ENCODE measurements around the gene CRTC1.

Gene CRTC1

GRCh38 chr19:18769989-18770528 is 86.6 kb downstream of the CRTC1 start:
- no peak for DNase-seq

GRCh38 chr19:18770663-18771327 is 87.3 kb downstream of the CRTC1 start:
- no peak for DNase-seq

- DNase-seq, result no peak
These were observed 88.1 kb downstream of the CRTC1 start for GRCh38 chr19:18771328-18772242.

GRCh38 chr19:18772620-18773587 is 89.4 kb downstream of the CRTC1 start:
- DNase-seq, result peak in 1 of 14 donors; percentile 54

- DNase-seq, result no peak
These were observed 90.2 kb downstream of the CRTC1 start for GRCh38 chr19:18773682-18774081.

- no peak for DNase-seq
These were observed 90.6 kb downstream of the CRTC1 start for GRCh38 chr19:18774107-18774506.

- DNase-seq, result no peak
These were observed 91.4 kb downstream of the CRTC1 start for GRCh38 chr19:18774782-18775444.

- no peak for DNase-seq
These were observed 92.3 kb downstream of the CRTC1 start for GRCh38 chr19:18775586-18776287.

GRCh38 chr19:18776288-18776594 is 92.8 kb downstream of the CRTC1 start:
- DNase-seq, result no peak

GRCh38 chr19:18776736-18777135 is 93.3 kb downstream of the CRTC1 start:
- no peak for DNase-seq

GRCh38 chr19:18777301-18778075 is 94.0 kb downstream of the CRTC1 start:
- DNase-seq, result no peak

- no peak for DNase-seq
These were observed 94.6 kb downstream of the CRTC1 start for GRCh38 chr19:18778076-18778389.

- DNase-seq, result no peak
These were observed 95.5 kb downstream of the CRTC1 start for GRCh38 chr19:18778826-18779495.

GRCh38 chr19:18780081-18780480 is 96.6 kb downstream of the CRTC1 start:
- DNase-seq, result no peak

- no peak for DNase-seq
These were observed 97.2 kb downstream of the CRTC1 start for GRCh38 chr19:18780631-18781030.

GRCh38 chr19:18781047-18781600 is 97.6 kb downstream of the CRTC1 start:
- no peak for DNase-seq

- DNase-seq, result no peak
These were observed 98.5 kb downstream of the CRTC1 start for GRCh38 chr19:18781885-18782527.

GRCh38 chr19:18782559-18783225 is 99.2 kb downstream of the CRTC1 start:
- DNase-seq, result no peak
